Stimulated activated CD4-positive, alpha-beta T cell treated with anti-CD3 and anti-CD28 coated beads, TNF-alpha, amount 100 ng/mL, for 4 hours (primary cell): ENCODE data around the gene HSDL2.
A peak's percentile ranks its signal among the peaks of the same experiment; 100 is the strongest.

Source experiments
- DNase-seq, 3 experiments: peaks; one replicate each; pipeline ENCODE4 v3.0.0-alpha.2; 2020; ENCODE audit warnings: low read depth in 3 of 3

Gene HSDL2

GRCh38 chr9:112446526-112446925 is 66.6 kb downstream of the HSDL2 start:
- no peak for DNase-seq

GRCh38 chr9:112447283-112447761 is 67.4 kb downstream of the HSDL2 start:
- DNase-seq: no peak

- no peak for DNase-seq
These were observed 82.9 kb downstream of the HSDL2 start for GRCh38 chr9:112462855-112463254.

- no peak for DNase-seq
These were observed 85.4 kb downstream of the HSDL2 start for GRCh38 chr9:112465352-112465751.

- DNase-seq: no peak
These were observed 93.1 kb downstream of the HSDL2 start for GRCh38 chr9:112472996-112473395.

- no peak for DNase-seq
These were observed 94.1 kb downstream of the HSDL2 start for GRCh38 chr9:112473986-112474385.

GRCh38 chr9:112475318-112475717 is 95.4 kb downstream of the HSDL2 start:
- no peak for DNase-seq

GRCh38 chr9:112477330-112477729 is 97.4 kb downstream of the HSDL2 start:
- no peak for DNase-seq

- no peak for DNase-seq
These were observed 99.3 kb downstream of the HSDL2 start for GRCh38 chr9:112479221-112479620.

GRCh38 chr9:112484607-112485006 is 104.7 kb downstream of the HSDL2 start:
- no peak for DNase-seq

GRCh38 chr9:112485574-112485973 is 105.7 kb downstream of the HSDL2 start:
- no peak for DNase-seq

- peak; percentile 60 to 70 (median 63) for DNase-seq
These were observed 106.5 kb downstream of the HSDL2 start, which contains the start of gene KIAA1958 for GRCh38 chr9:112486221-112487007. Gene KIAA1958, plus strand, starts transcription at chr9:112486827. Its CDS starts 87,254 bp downstream, at chr9:112574081.

- DNase-seq: peak; percentile 26 to 48 (median 37)
These were observed 107.3 kb downstream of the HSDL2 start for GRCh38 chr9:112487008-112487798.

GRCh38 chr9:112487799-112488340 is 108.0 kb downstream of the HSDL2 start:
- DNase-seq: no peak

GRCh38 chr9:112489039-112489546 is 109.2 kb downstream of the HSDL2 start:
- no peak for DNase-seq

- no peak for DNase-seq
These were observed 110.2 kb downstream of the HSDL2 start for GRCh38 chr9:112489876-112490666.

GRCh38 chr9:112493393-112494137 is 113.7 kb downstream of the HSDL2 start:
- no peak for DNase-seq

- DNase-seq: no peak
These were observed 114.2 kb downstream of the HSDL2 start for GRCh38 chr9:112494153-112494552.

- no peak for DNase-seq
These were observed 115.7 kb downstream of the HSDL2 start for GRCh38 chr9:112495614-112496013.

- no peak for DNase-seq
These were observed 116.3 kb downstream of the HSDL2 start for GRCh38 chr9:112496074-112496722.
